HG02981 (cell line): ENCODE data around the gene SPHK1.

Experiments
- ATAC-seq: cut with Tn5 transposase; IDR thresholded peaks from one replicate; pipeline ENCODE4 v1.9.1; 2021; ENCODE audit warnings: mild to moderate bottlenecking, moderate library complexity; ENCODE audit not compliant: unreplicated experiment

Gene SPHK1

GRCh38 chr17:76384987-76385891 is 830 bp downstream of the SPHK1 start:
- ATAC-seq: no peak

GRCh38 chr17:76385892-76386786 is 1.7 kb downstream of the SPHK1 start:
- no peak for ATAC-seq

GRCh38 chr17:76386966-76387765 is 2.8 kb downstream of the SPHK1 start:
- ATAC-seq: no peak

- ATAC-seq: no peak
Measured at GRCh38 chr17:76388966-76389888, 4.8 kb downstream of the SPHK1 start.

- no peak for ATAC-seq
Measured at GRCh38 chr17:76390003-76390421, 5.6 kb downstream of the SPHK1 start.

GRCh38 chr17:76391200-76391715 is 6.8 kb downstream of the SPHK1 start:
- no peak for ATAC-seq

GRCh38 chr17:76394166-76394565 is 9.8 kb downstream of the SPHK1 start:
- no peak for ATAC-seq

GRCh38 chr17:76395980-76396379 is 11.6 kb downstream of the SPHK1 start:
- no peak for ATAC-seq

GRCh38 chr17:76397184-76397583 is 12.8 kb downstream of the SPHK1 start:
- no peak for ATAC-seq

- ATAC-seq: no peak
Measured at GRCh38 chr17:76397687-76398522, 13.5 kb downstream of the SPHK1 start.

GRCh38 chr17:76398523-76399174 is 14.2 kb downstream of the SPHK1 start:
- ATAC-seq: no peak

- ATAC-seq: no peak
Measured at GRCh38 chr17:76399175-76400172, 15.1 kb downstream of the SPHK1 start.

- no peak for ATAC-seq
Measured at GRCh38 chr17:76402711-76403110, 18.3 kb downstream of the SPHK1 start.

GRCh38 chr17:76404256-76404655 is 19.8 kb downstream of the SPHK1 start:
- ATAC-seq: no peak

- no peak for ATAC-seq
Measured at GRCh38 chr17:76404976-76405563, 20.7 kb downstream of the SPHK1 start.

- no peak for ATAC-seq
Measured at GRCh38 chr17:76405607-76405966, 21.2 kb downstream of the SPHK1 start.
